HEK293 (cell line): ENCODE data around the gene RHOG.

Experiments used
- ATF2 ChIP-seq: fragments of 450-650 bp; formaldehyde crosslinking; IDR thresholded peaks from 2 replicates; pipeline ENCODE4 v1.5.1; 2016; ENCODE audit warnings: missing biosample characterization, missing genetic modification characterization, low read depth
- CTCF ChIP-seq: fragments of 450-650 bp; formaldehyde crosslinking; IDR thresholded peaks from 2 replicates; pipeline ENCODE4 v1.5.1; 2016; ENCODE audit warnings: missing biosample characterization, missing genetic modification characterization
- MYNN ChIP-seq: fragments of 450-650 bp; formaldehyde crosslinking; IDR thresholded peaks from 2 replicates; pipeline ENCODE4 v1.5.1; 2016; ENCODE audit warnings: missing biosample characterization, missing genetic modification characterization, borderline replicate concordance
- REST ChIP-seq: fragments of 450-650 bp; formaldehyde crosslinking; IDR thresholded peaks from 2 replicates; pipeline ENCODE4 v1.5.1; 2016; ENCODE audit warnings: missing biosample characterization, missing genetic modification characterization
- SP3 ChIP-seq: fragments of 450-650 bp; formaldehyde crosslinking; IDR thresholded peaks from 2 replicates; pipeline ENCODE4 v1.5.1; 2016; ENCODE audit warnings: missing biosample characterization, missing genetic modification characterization
- YY1 ChIP-seq: fragments of 450-650 bp; formaldehyde crosslinking; IDR thresholded peaks from 2 replicates; pipeline ENCODE4 v1.5.1; 2018; ENCODE audit warnings: missing biosample characterization, missing genetic modification characterization
- ZBTB8A ChIP-seq: fragments of 450-650 bp; formaldehyde crosslinking; IDR thresholded peaks from 2 replicates; pipeline ENCODE4 v1.5.1; 2016; ENCODE audit warnings: missing biosample characterization, missing genetic modification characterization
- ZNF23 ChIP-seq: fragments of 450-650 bp; formaldehyde crosslinking; IDR thresholded peaks from 2 replicates; pipeline ENCODE4 v1.5.1; 2016; ENCODE audit warnings: missing biosample characterization, missing genetic modification characterization, borderline replicate concordance
- ZNF274 ChIP-seq, 2 experiments: fragments of 200-500 bp in 1 of 2; fragments of 450-650 bp in 1 of 2; sonication (Bioruptor generic) in 1 of 2; formaldehyde crosslinking in 1 of 2; IDR thresholded peaks; 2 replicates each; pipeline versions ENCODE4 v1.5.1 to v1.6.1; 2014 to 2016; ENCODE audit warnings: borderline replicate concordance in 1 of 2, inconsistent platforms in 1 of 2, low read length in 1 of 2, missing biosample characterization in 1 of 2, missing genetic modification characterization in 1 of 2
- ZNF37A ChIP-seq: fragments of 450-650 bp; IDR thresholded peaks from 2 replicates; pipeline ENCODE4 v1.5.1; 2018; ENCODE audit warnings: missing biosample characterization, missing genetic modification characterization
- ZXDB ChIP-seq: fragments of 450-650 bp; formaldehyde crosslinking; IDR thresholded peaks from 2 replicates; pipeline ENCODE4 v1.5.1; 2016; ENCODE audit warnings: missing biosample characterization, missing genetic modification characterization

- no peak for TF ChIP-seq ZBTB8A (tag by site-specific recombination)
- no peak for TF ChIP-seq ZNF23 (tag by site-specific recombination)
- TF ChIP-seq ZNF274 (IDR thresholded peaks at IDR 0.05; ENCODE audit: low read length): no peak
- TF ChIP-seq ZNF274 (tag by site-specific recombination; IDR thresholded peaks at IDR 0.05; ENCODE audit: borderline replicate concordance): no peak
- TF ChIP-seq ATF2 (tag by site-specific recombination): no peak
- no peak for TF ChIP-seq YY1 (tag by site-specific recombination)
- TF ChIP-seq CTCF: no peak
- no peak for TF ChIP-seq SP3 (tag by site-specific recombination)
- no peak for TF ChIP-seq REST (tag by site-specific recombination)
- no peak for TF ChIP-seq ZNF37A (tag by site-specific recombination)
- no peak for TF ChIP-seq ZXDB (tag by site-specific recombination)
- no peak for TF ChIP-seq MYNN
These were observed 38.6 kb downstream of the RHOG start for GRCh38 chr11:3802011-3802790.
